Activated naive CD8-positive, alpha-beta T cell treated with anti-CD3 and anti-CD28 coated beads, Interleukin-2, amount 10 ng/mL, durations not matched to agents 7 days and 5 days (primary cell): Measurements from ENCODE around the gene CYLD. TPM values are rescaled to one million over a fixed set of nuclear protein-coding genes. Genes with fewer than 3 reads are reported as not detected.

Experiments
- ATAC-seq: fragments of 150-1000 bp; cut with Tn5 transposase; one replicate; pipeline ENCODE4 v1.10.0; 2021; ENCODE audit warnings: low read depth, moderate library complexity
- POLR2A ChIA-PET: fragments of 350-600 bp; sonication (Branson Sonifier 250); formaldehyde crosslinking; loops from one replicate; lab custom pipeline; 2021; ENCODE audit warnings: antibody characterized with exemption; lab: Charles Lee
- DNase-seq: peaks from one replicate; pipeline ENCODE4 v3.0.0; 2021
- H3K27ac Mint-ChIP-seq: one replicate; pipeline ENCODE4 v1.8.0; 2022; ENCODE audit warnings: mild to moderate bottlenecking, mixed read lengths
- H3K27me3 Mint-ChIP-seq: one replicate; pipeline ENCODE4 v1.8.0; 2022; ENCODE audit warnings: mild to moderate bottlenecking, moderate library complexity, mixed read lengths
- H3K36me3 Mint-ChIP-seq: one replicate; pipeline ENCODE4 v1.8.0; 2021; ENCODE audit warnings: mild to moderate bottlenecking, mixed read lengths
- H3K4me1 Mint-ChIP-seq: one replicate; pipeline ENCODE4 v1.8.0; 2021; ENCODE audit warnings: mixed read lengths
- H3K4me3 Mint-ChIP-seq: one replicate; pipeline ENCODE4 v1.8.0; 2022; ENCODE audit warnings: mild to moderate bottlenecking, moderate library complexity, mixed read lengths
- H3K9me3 Mint-ChIP-seq: one replicate; pipeline ENCODE4 v1.8.0; 2021; ENCODE audit warnings: mixed read lengths
- total RNA-seq, 2 experiments: library from RNA; stranded (reverse); gene quantifications; one replicate each; pipeline ENCODE4 v1.2.3, GENCODE V29; 2021

Gene CYLD
- total RNA-seq, 2 experiments from 2014 or later = 166 to 172 TPM

GRCh38 chr16:50718061-50718760 is 23.7 kb upstream of the CYLD start:
- ATAC-seq = no peak
- Mint-ChIP-seq H3K4me1 (peaks cover 30% of the 10 kb centered on the region), H3K9me3 (peaks cover 4% of the 10 kb centered on the region), H3K4me3 (no peak overlapping the region), H3K27ac (peak overlapping the region; percentile 27), H3K27me3 (no peaks in the 10 kb centered on the region), H3K36me3 (peaks cover 12% of the 10 kb centered on the region)
- POLR2A ChIA-PET = no interaction called here
- DNase-seq = no peak

DNA sequence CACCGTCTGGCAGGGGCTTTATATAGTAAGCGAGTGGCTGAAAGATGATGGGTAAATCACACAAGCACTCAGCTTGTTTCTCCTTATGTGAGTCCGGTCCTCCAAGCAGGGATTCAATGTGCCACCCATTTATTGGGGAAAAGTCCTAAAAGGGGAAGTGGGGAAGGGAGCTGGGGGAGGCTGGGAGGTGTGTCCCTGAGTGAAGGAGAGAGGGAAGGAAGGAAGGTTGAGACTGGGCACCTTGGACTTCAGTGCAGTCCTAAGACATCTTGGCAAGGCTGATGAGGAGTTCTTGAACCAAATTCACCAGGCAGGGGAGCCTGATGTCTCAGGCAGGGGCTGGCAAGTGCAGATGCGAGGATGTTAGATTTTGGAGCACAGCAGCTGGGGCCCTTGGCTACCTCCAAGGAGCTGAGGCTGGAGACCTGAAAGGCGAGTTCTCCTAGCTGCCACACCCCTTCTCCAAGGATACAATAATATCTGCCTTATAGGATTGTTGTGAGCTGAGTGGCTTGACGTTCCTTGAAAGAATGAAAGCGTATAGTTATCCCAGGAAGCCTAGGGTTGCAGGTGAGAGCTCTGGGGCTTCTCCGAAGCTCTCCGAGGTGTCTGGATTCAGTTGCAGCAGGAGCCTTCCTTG is 23.0 kb upstream of the CYLD start:
- H3K36me3 Mint-ChIP-seq = peaks cover 19% of the 10 kb centered on the region
- DNase-seq (no peak), ATAC-seq (no peak)
- H3K4me1 Mint-ChIP-seq = peaks cover 32% of the 10 kb centered on the region
- H3K9me3 Mint-ChIP-seq = peaks cover 6% of the 10 kb centered on the region
- H3K4me3 Mint-ChIP-seq = no peak overlapping the region
- no peaks in the 10 kb centered on the region for H3K27me3 Mint-ChIP-seq
- POLR2A ChIA-PET = interaction anchor here (0.8 kb wide), 1 partner anchor 38 kb away, joined by 3 read pairs; the partner anchor contains the start of gene SNX20
- H3K27ac Mint-ChIP-seq = peak overlapping the region; percentile 39

GRCh38 chr16:50719401-50720337 is 22.2 kb upstream of the CYLD start:
- Mint-ChIP-seq H3K4me3 (no peak overlapping the region), H3K27ac (peak overlapping the region; percentile 80), H3K4me1 (peaks cover 34% of the 10 kb centered on the region), H3K9me3 (peaks cover 13% of the 10 kb centered on the region), H3K27me3 (no peaks in the 10 kb centered on the region), H3K36me3 (peaks cover 26% of the 10 kb centered on the region)
- peak; percentile 76 for ATAC-seq
- POLR2A ChIA-PET = interaction anchor here (0.6 to 1.6 kb wide), 5 partner anchors 11 to 38 kb away, joined by 3 to 10 read pairs (median 4); partner anchors contain the start of genes CYLD and SNX20
- DNase-seq = no peak

- ATAC-seq = no peak
- Mint-ChIP-seq H3K27me3 (no peaks in the 10 kb centered on the region), H3K4me1 (peaks cover 33% of the 10 kb centered on the region), H3K27ac (peak overlapping the region; percentile 65), H3K4me3 (no peak overlapping the region), H3K9me3 (peaks cover 17% of the 10 kb centered on the region), H3K36me3 (peaks cover 33% of the 10 kb centered on the region)
- no peak for DNase-seq
- POLR2A ChIA-PET = interaction anchor here (1.0 to 1.6 kb wide), 2 partner anchors 19 to 20 kb away, joined by 3 to 10 read pairs; partner anchors contain the start of gene CYLD
Observed at GRCh38 chr16:50721549-50722404, 20.1 kb upstream of the CYLD start.

GRCh38 chr16:50722405-50722737 is 19.5 kb upstream of the CYLD start:
- POLR2A ChIA-PET = no interaction called here
- Mint-ChIP-seq H3K27me3 (no peaks in the 10 kb centered on the region), H3K4me1 (peaks cover 27% of the 10 kb centered on the region), H3K4me3 (no peak overlapping the region), H3K9me3 (peaks cover 17% of the 10 kb centered on the region), H3K27ac (no peak overlapping the region), H3K36me3 (peaks cover 33% of the 10 kb centered on the region)
- no peak for DNase-seq
- ATAC-seq = no peak

DNA sequence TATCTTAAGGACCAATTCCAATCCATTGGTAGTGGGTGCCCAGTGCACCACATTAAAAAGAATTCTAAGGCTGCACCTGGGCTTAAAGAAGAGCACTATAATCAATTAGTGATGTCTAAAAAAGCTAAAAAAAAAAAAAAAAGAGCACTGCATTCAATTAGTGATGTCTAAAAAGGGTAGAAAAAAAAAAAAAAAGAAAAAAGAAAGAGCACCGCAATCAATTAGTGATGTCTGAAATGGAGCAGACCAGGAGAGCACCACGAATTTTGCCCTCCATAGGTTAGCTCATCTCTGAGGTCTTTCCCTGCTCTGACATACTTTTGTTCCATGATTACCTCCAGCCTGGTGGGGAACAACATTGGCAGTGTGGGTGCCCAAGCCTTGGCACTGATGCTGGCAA is 18.9 kb upstream of the CYLD start:
- H3K27me3 Mint-ChIP-seq = no peaks in the 10 kb centered on the region
- POLR2A ChIA-PET = no interaction called here
- H3K27ac Mint-ChIP-seq = no peak overlapping the region
- H3K9me3 Mint-ChIP-seq = peaks cover 17% of the 10 kb centered on the region
- peaks cover 33% of the 10 kb centered on the region for H3K36me3 Mint-ChIP-seq
- peaks cover 25% of the 10 kb centered on the region for H3K4me1 Mint-ChIP-seq
- ATAC-seq = no peak
- H3K4me3 Mint-ChIP-seq = no peak overlapping the region
- DNase-seq = no peak

- H3K27ac Mint-ChIP-seq = no peak overlapping the region
- POLR2A ChIA-PET = interaction anchor here (0.6 kb wide), 1 partner anchor 199 kb away, joined by 8 read pairs; no protein-coding TSS in a partner anchor
- no peaks in the 10 kb centered on the region for H3K27me3 Mint-ChIP-seq
- H3K4me1 Mint-ChIP-seq = peaks cover 20% of the 10 kb centered on the region
- peaks cover 33% of the 10 kb centered on the region for H3K36me3 Mint-ChIP-seq
- no peak for DNase-seq
- H3K9me3 Mint-ChIP-seq = peaks cover 21% of the 10 kb centered on the region
- H3K4me3 Mint-ChIP-seq = no peak overlapping the region
- ATAC-seq = peak; percentile 48
Observed at GRCh38 chr16:50724306-50724705, 17.6 kb upstream of the CYLD start.

DNA sequence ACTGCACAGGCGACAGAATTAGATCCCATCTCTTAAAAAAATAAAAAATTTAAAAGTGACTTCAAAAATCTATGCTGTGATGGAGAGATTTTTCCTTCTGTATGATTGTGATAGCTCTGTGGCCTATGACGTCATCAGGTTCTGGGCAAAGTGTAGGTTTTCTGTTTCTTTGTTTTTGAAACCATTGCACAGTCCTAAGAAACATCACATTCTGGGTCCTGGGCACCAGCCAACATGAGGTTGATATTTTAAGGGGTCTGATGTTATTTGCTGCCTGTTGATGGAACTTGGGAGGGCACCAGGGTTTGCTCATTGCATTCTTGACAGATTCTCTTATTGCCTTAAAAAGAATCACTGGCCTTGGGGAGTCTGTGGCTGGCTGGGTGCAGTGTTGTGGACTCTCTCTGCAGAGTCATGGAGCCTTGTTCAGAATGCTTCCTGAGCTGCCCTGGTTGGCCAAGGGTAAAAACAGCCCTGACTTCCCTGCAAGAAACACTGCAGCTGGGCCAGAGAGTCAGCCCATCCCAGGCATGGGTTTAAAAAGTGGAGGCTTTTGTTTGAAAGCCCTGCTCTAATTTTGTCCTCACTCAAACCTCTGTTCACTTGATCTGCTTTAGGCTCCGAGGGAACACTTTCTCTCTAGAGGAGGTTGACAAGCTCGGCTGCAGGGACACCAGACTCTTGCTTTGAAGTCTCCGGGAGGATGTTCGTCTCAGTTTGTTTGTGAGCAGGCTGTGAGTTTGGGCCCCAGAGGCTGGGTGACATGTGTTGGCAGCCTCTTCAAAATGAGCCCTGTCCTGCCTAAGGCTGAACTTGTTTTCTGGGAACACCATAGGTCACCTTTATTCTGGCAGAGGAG is 10.5 kb upstream of the CYLD start:
- Mint-ChIP-seq H3K9me3 (peaks cover 5% of the 10 kb centered on the region), H3K27ac (peak overlapping the region; percentile 78), H3K36me3 (no peaks in the 10 kb centered on the region), H3K4me1 (peaks cover 6% of the 10 kb centered on the region), H3K27me3 (no peaks in the 10 kb centered on the region), H3K4me3 (peak overlapping the region; percentile 29)
- DNase-seq (no peak), ATAC-seq (peak; percentile 80)
- POLR2A ChIA-PET = interaction anchor here (1.3 to 3.5 kb wide), 3 partner anchors 10 to 64 kb away, joined by 4 to 17 read pairs (median 10); partner anchors contain the start of gene CYLD

DNA sequence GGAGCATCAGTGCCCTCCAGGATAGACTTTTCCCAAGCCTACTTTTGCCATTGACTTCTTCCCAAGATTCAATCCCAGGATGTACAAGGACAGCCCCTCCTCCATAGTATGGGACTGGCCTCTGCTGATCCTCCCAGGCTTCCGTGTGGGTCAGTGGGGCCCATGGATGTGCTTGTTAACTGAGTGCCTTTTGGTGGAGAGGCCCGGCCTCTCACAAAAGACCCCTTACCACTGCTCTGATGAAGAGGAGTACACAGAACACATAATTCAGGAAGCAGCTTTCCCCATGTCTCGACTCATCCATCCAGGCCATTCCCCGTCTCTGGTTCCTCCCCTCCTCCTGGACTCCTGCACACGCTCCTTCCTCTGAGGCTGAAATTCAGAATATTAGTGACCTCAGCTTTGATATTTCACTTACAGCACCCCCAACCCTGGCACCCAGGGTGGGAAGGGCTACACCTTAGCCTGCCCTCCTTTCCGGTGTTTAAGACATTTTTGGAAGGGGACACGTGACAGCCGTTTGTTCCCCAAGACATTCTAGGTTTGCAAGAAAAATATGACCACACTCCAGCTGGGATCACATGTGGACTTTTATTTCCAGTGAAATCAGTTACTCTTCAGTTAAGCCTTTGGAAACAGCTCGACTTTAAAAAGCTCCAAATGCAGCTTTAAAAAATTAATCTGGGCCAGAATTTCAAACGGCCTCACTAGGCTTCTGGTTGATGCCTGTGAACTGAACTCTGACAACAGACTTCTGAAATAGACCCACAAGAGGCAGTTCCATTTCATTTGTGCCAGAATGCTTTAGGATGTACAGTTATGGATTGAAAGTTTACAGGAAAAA is 9.7 kb upstream of the CYLD start:
- no peaks in the 10 kb centered on the region for H3K27me3 Mint-ChIP-seq
- no peak for DNase-seq
- POLR2A ChIA-PET = interaction anchor here (1.3 to 3.5 kb wide), 3 partner anchors 9 to 65 kb away, joined by 4 to 17 read pairs (median 10); partner anchors contain the start of gene CYLD
- no peak for ATAC-seq
- H3K9me3 Mint-ChIP-seq = peaks cover 5% of the 10 kb centered on the region
- peaks cover 8% of the 10 kb centered on the region for H3K4me1 Mint-ChIP-seq
- no peaks in the 10 kb centered on the region for H3K36me3 Mint-ChIP-seq
- peak overlapping the region; percentile 67 for H3K27ac Mint-ChIP-seq
- H3K4me3 Mint-ChIP-seq = no peak overlapping the region

DNA sequence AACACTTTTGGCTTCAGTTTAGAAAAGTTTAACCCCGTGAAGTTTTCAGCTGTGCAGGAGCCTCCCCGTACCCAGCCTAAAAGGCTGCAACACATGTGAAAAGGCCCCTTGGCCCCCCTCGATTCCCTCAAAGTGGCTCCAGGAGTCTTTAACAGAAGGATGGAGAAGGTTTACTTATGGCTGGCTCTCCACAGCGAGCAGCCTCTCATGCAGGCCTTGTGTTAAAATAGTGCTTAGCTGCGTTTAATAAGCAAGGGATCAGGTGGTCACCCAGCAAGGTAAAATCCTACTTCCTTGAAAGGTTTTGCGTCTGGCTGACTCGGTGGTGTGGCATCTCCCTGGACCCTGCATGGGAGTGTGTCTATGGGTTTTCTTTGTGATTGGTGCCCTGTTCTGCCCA is 8.4 kb upstream of the CYLD start:
- ATAC-seq = no peak
- POLR2A ChIA-PET = interaction anchor here (1.0 kb wide), 1 partner anchor 8 kb away, joined by 3 read pairs; the partner anchor contains the start of gene CYLD
- Mint-ChIP-seq H3K4me1 (peaks cover 10% of the 10 kb centered on the region), H3K4me3 (no peak overlapping the region), H3K36me3 (no peaks in the 10 kb centered on the region), H3K9me3 (peaks cover 4% of the 10 kb centered on the region), H3K27me3 (no peaks in the 10 kb centered on the region), H3K27ac (no peak overlapping the region)
- no peak for DNase-seq

GRCh38 chr16:50735629-50736122 is 6.2 kb upstream of the CYLD start:
- H3K36me3 Mint-ChIP-seq = peaks cover 6% of the 10 kb centered on the region
- H3K4me3 Mint-ChIP-seq = no peak overlapping the region
- H3K27ac Mint-ChIP-seq = peak overlapping the region; percentile 40
- peaks cover 17% of the 10 kb centered on the region for H3K4me1 Mint-ChIP-seq
- H3K27me3 Mint-ChIP-seq = no peaks in the 10 kb centered on the region
- no peaks in the 10 kb centered on the region for H3K9me3 Mint-ChIP-seq
- DNase-seq = no peak
- no peak for ATAC-seq
- POLR2A ChIA-PET = interaction anchor here (0.7 kb wide), 1 partner anchor 16 kb away, joined by 4 read pairs; no protein-coding TSS in a partner anchor
